Activated CD4-positive, alpha-beta memory T cell treated with anti-CD3 and anti-CD28 coated beads for 36 hours (primary cell): ENCODE measurements around the gene USP46. TPM values are rescaled to one million over a fixed set of nuclear protein-coding genes. Genes with fewer than 3 reads are reported as not detected.
A peak's percentile ranks its signal among the peaks of the same experiment; 100 is the strongest.

ENCODE experiments used
- CTCF ChIA-PET: fragments of 350-600 bp; sonication (Branson Sonifier 250); formaldehyde crosslinking; loops from one replicate; lab custom pipeline; 2021; ENCODE audit warnings: antibody characterized with exemption, inconsistent platforms; lab: Charles Lee
- POLR2A ChIA-PET: fragments of 350-600 bp; sonication (Branson Sonifier 250); formaldehyde crosslinking; loops from one replicate; lab custom pipeline; 2021; ENCODE audit warnings: antibody characterized with exemption; lab: Charles Lee
- DNase-seq: peaks from one replicate; pipeline ENCODE4 v3.0.0-alpha.2; 2020
- H3K27ac Mint-ChIP-seq: one replicate; pipeline ENCODE4 v1.8.0; 2021; ENCODE audit warnings: mixed read lengths
- H3K27me3 Mint-ChIP-seq: one replicate; pipeline ENCODE4 v1.8.0; 2021; ENCODE audit warnings: mixed read lengths
- H3K36me3 Mint-ChIP-seq: one replicate; pipeline ENCODE4 v1.8.0; 2021; ENCODE audit warnings: mixed read lengths
- H3K4me1 Mint-ChIP-seq: one replicate; pipeline ENCODE4 v1.8.0; 2021; ENCODE audit warnings: low read depth, mixed read lengths
- H3K4me3 Mint-ChIP-seq: one replicate; pipeline ENCODE4 v1.8.0; 2021; ENCODE audit warnings: mild to moderate bottlenecking, mixed read lengths
- H3K9me3 Mint-ChIP-seq: one replicate; pipeline ENCODE4 v1.8.0; 2021; ENCODE audit warnings: mixed read lengths
- intact Hi-C: fragments of 100-400 bp; cut with micrococcal nuclease; formaldehyde crosslinking; loops from one replicate; pipeline ENCODE4 v1.15.1; 2023
- total RNA-seq, 2 experiments: library from RNA; stranded (reverse); gene quantifications; one replicate each; pipeline ENCODE4 v1.2.3, GENCODE V29; 2021

The USP46 gene
- total RNA-seq, 2 experiments from 2014 or later = 6.2 to 7.0 TPM

DNA sequence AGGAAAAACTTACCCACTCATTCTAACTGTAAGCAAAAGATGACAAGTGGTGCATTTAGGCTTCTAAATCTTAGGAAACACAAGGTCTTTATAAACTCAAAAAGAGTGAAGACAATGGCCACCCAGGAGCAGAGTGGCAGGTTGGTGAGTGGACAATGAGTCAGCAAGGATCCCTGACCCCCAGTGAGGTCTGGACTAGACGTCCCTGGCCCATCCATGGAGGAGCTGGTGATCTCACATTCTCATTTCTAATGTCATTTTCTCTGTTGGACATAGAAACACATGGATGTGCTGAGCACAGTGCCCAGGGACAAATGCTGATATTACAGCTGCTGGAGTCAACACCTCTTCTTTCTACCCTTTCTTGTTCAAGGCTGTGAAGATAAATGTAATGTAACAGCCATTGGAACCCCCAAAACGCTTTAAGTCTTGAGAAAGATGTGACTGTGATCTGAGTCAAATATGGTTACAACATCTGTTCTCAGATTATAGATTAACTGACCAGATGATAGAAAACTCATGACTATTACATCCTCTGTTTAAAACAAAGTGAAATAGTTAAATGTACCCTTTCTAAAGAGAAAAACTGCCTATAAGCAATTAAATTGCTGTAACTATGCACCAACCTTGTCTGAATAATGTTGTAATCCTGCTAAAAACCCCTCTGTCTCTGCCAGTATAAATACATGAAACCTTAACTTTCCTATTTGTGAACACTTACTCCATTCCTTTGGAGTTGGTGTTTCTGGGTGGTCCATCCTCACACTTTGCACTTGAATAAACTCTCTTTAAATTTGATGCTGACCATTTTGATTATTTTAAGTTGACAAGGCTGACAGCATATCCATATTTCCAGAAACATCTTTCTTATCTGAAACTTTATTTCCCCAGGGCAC lies 92.7 kb downstream of the USP46 start:
- Mint-ChIP-seq H3K4me3 (no peak overlapping the region), H3K36me3 (no peaks in the 10 kb centered on the region), H3K9me3 (no peaks in the 10 kb centered on the region), H3K4me1 (no peaks in the 10 kb centered on the region), H3K27me3 (peaks cover 5% of the 10 kb centered on the region), H3K27ac (no peak overlapping the region)
- DNase-seq = no peak
- intact Hi-C loops = no loop called here
- POLR2A ChIA-PET = no interaction called here
- CTCF ChIA-PET = interaction anchor here (2.2 kb wide), 1 partner anchor 20 kb away, joined by 8 read pairs; no protein-coding TSS in a partner anchor

DNA sequence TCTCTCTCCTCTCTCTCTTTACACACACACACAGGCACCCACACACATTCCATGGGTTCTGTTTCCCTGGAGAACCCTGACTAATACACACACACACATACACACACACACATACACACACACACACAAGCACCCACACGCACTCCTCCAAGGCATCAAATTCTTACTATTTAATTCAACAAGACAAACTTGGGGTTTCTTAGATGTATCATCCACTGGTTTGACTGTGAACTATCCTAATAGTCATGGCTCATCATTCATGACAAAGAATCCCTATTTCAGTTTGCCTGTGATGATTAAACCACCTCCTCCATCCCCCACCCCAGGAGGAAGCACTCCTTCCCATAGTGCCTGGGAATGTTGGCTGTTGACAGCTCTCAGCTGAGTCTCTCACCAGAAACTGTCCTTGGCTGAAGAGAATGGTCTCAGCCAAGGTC lies 98.2 kb downstream of the USP46 start:
- no peak overlapping the region for H3K4me3 Mint-ChIP-seq
- no peaks in the 10 kb centered on the region for H3K36me3 Mint-ChIP-seq
- no peaks in the 10 kb centered on the region for H3K9me3 Mint-ChIP-seq
- POLR2A ChIA-PET = no interaction called here
- DNase-seq = no peak
- H3K27ac Mint-ChIP-seq = no peak overlapping the region
- CTCF ChIA-PET = no interaction called here
- peaks cover 9% of the 10 kb centered on the region for H3K27me3 Mint-ChIP-seq
- intact Hi-C loops = no loop called here
- no peaks in the 10 kb centered on the region for H3K4me1 Mint-ChIP-seq

DNA sequence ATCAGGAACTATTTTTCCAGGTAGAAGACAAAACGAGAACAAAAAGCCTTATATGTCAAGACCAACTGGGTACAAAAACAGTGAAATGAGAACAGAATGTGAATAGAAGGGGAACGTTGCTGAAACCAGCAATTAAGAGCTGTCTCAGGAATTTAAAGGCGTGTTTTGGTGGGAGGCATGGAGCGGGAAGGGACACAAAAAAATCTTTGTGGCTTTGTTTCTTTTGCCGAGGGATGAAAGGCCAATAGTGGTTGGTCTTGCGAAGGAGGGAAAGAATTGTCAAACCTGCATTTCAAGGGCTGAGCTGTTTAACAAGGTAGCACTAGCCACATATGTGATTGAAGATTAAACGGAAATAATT lies 103.8 kb downstream of the USP46 start:
- Mint-ChIP-seq H3K36me3 (no peaks in the 10 kb centered on the region), H3K27me3 (peaks cover 11% of the 10 kb centered on the region), H3K9me3 (no peaks in the 10 kb centered on the region), H3K4me1 (no peaks in the 10 kb centered on the region), H3K27ac (no peak overlapping the region), H3K4me3 (no peak overlapping the region)
- ChIA-PET POLR2A (no interaction called here), CTCF (no interaction called here)
- DNase-seq = no peak
- intact Hi-C loops = no loop called here

DNA sequence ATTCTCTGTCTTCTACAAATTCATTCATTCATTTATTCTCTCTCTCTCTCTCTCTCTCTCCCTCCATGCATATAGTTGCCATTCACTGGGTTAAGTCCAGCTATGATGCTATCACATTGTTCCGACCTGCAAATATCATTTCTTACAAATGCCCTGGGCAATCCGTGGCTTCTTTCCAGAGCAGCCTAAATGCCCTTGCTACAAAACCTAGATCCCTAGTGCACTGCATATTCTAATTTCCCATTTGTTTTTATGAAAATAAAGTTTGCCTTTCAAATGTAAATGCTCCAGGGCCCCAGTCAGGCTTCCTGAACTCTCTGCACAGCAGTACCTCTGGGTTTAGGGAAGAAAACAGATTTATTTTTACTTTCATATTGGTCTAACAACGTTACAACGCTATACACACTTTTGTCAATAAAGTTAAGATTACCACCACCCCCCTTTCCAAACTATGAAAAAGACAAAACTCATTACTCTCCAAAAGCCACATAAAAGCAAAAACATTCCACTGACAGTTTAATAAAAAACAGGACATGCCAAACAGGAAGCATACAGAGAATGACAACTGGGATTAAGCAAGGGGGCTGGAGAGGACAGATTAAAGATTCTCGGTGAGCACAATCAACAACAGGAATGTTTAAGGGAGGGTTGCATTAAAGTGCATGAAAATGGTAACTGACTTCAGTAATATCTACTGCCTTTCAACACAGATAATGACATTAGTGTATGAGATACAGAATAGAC lies 104.3 kb downstream of the USP46 start:
- no peaks in the 10 kb centered on the region for H3K4me1 Mint-ChIP-seq
- POLR2A ChIA-PET = no interaction called here
- H3K4me3 Mint-ChIP-seq = no peak overlapping the region
- H3K27ac Mint-ChIP-seq = no peak overlapping the region
- H3K27me3 Mint-ChIP-seq = peaks cover 11% of the 10 kb centered on the region
- intact Hi-C loops = no loop called here
- H3K36me3 Mint-ChIP-seq = no peaks in the 10 kb centered on the region
- H3K9me3 Mint-ChIP-seq = no peaks in the 10 kb centered on the region
- CTCF ChIA-PET = interaction anchor here (0.7 to 1.0 kb wide), 2 partner anchors 10 to 635 kb away, joined by 3 read pairs; no protein-coding TSS in a partner anchor
- DNase-seq = no peak

DNA sequence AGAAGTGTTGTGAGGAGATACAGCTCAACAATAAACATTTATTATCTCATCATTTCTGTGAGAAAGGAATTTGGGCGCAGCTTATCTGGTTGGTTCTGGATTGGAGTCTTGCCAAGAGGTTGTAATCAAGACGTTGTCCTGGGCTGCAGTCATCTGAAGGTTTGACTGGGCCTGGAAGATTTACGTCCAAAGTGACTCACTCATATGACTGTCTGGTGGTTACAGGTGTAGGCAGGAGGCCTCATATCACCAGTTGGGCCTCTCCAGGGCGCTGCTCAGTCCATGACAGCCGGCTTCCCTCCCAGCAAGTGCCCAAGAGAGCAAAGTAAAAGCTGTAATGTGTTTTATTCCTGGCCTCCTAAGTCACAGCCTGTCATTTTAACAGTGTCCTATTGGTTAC lies 106.3 kb downstream of the USP46 start:
- no peak overlapping the region for H3K27ac Mint-ChIP-seq
- intact Hi-C loops = no loop called here
- DNase-seq = no peak
- no peaks in the 10 kb centered on the region for H3K36me3 Mint-ChIP-seq
- H3K4me1 Mint-ChIP-seq = no peaks in the 10 kb centered on the region
- H3K9me3 Mint-ChIP-seq = no peaks in the 10 kb centered on the region
- H3K27me3 Mint-ChIP-seq = peaks cover 15% of the 10 kb centered on the region
- no peak overlapping the region for H3K4me3 Mint-ChIP-seq
- POLR2A ChIA-PET = no interaction called here
- CTCF ChIA-PET = interaction anchor here (1.1 to 1.4 kb wide), 2 partner anchors 430 to 1681 kb away, joined by 3 read pairs; no protein-coding TSS in a partner anchor

DNA sequence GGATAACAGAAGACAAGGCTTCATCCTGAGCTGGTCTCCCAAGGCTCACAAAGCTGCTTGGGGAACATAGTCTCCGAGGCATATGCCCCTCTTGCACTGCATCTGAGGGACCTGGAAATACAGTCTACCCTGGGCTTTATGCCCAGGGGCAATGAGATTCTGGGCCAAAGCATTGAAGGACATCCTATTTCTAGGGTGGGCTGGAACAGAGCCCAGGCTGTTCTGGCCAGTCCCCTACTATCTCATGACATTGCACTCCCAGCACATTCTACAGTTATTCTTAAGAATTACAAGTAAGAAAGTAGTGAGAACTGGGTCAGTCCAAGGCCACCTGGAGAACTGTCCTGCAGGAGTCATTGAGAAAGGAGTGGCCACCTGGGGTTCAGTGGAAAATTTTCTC lies 107.6 kb downstream of the USP46 start:
- H3K36me3 Mint-ChIP-seq = no peaks in the 10 kb centered on the region
- H3K4me3 Mint-ChIP-seq = no peak overlapping the region
- peaks cover 11% of the 10 kb centered on the region for H3K27me3 Mint-ChIP-seq
- H3K9me3 Mint-ChIP-seq = no peaks in the 10 kb centered on the region
- CTCF ChIA-PET = interaction anchor here (1.1 kb wide), 1 partner anchor 1682 kb away, joined by 3 read pairs; no protein-coding TSS in a partner anchor
- no peaks in the 10 kb centered on the region for H3K4me1 Mint-ChIP-seq
- POLR2A ChIA-PET = no interaction called here
- no peak overlapping the region for H3K27ac Mint-ChIP-seq
- intact Hi-C loops = no loop called here
- DNase-seq = no peak

DNA sequence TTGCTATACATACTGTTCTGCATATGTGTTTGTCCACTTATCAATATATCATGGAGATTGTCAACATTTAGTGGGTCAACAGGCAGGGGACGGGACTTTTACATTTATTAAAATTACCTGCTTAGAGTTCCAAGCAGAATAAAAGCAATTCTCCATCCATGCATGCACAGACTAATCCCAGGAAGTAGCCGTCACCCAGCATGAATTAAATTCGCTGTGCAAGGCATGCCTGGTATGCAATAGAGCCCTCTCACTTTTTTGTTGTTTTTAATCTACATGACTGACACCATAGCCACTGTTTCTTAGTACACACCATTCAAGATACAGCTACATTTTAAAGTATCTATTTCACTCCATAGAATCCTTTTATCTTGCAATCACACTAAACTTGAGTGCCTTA lies 108.9 kb downstream of the USP46 start:
- Mint-ChIP-seq H3K27ac (no peak overlapping the region), H3K27me3 (peaks cover 8% of the 10 kb centered on the region), H3K36me3 (no peaks in the 10 kb centered on the region), H3K4me3 (no peak overlapping the region), H3K9me3 (no peaks in the 10 kb centered on the region), H3K4me1 (no peaks in the 10 kb centered on the region)
- POLR2A ChIA-PET = no interaction called here
- intact Hi-C loops = no loop called here
- DNase-seq = no peak
- CTCF ChIA-PET = interaction anchor here (0.9 kb wide), 1 partner anchor 433 kb away, joined by 5 read pairs; no protein-coding TSS in a partner anchor

DNA sequence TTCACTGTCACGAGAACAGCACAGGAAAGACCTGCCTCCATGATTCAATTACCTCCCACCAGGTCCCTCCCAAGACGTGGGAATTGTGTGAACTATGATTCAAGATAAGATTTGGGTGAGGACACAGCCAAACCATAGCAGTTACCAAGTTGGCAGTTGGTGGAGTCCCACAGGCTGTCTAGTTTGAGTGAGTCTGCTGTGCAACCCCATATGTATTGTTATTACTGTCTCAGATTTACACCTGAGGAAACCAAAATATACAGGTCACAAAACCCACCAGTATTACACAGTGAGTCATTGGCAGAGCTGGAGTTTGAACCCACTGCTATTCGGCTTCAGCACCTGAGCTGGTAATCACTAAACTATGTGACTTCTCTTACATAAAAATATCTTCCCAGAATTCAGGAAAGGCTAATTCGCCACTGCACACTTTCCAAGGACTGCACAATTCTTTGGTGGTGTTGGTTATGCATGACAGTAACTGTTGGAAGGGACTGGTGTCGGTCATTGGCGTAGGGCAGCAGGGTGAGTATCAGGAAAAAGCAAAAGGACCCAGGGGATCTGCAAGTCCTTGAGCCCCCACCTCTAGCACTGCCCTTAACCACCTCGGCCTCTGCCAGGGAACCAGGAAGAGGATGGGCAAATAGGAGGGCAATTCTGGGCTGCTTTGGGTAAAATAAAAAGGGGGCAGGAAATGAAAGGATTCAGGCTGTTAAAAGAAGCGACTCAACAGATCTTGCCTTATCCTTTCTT lies 110.1 kb downstream of the USP46 start:
- Mint-ChIP-seq H3K4me1 (no peaks in the 10 kb centered on the region), H3K27me3 (peaks cover 8% of the 10 kb centered on the region), H3K27ac (no peak overlapping the region), H3K4me3 (no peak overlapping the region), H3K9me3 (no peaks in the 10 kb centered on the region), H3K36me3 (no peaks in the 10 kb centered on the region)
- POLR2A ChIA-PET = no interaction called here
- CTCF ChIA-PET = no interaction called here
- intact Hi-C loops = loop anchor here (5.0 kb wide), 1 partner anchor 163 kb away; no protein-coding TSS in a partner anchor
- DNase-seq = no peak

DNA sequence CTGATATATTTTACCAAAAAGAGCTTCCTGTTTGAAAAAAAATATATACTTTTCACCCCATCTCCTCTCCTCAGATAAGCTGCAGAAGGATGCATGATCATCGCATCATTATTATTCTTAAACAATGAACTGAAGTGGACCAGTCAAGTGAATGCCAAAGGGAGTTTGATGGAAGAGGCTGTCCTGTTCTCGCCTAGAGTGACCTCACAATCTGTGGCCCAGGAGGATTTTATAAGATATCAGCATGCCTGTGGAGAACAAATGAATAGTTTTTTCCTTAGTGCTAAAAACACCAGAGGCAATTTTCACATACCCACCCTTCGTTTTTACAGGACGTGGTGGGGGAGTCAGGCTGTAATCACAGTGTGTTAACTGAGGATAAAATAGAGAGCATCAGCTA lies 112.7 kb downstream of the USP46 start:
- H3K4me1 Mint-ChIP-seq = no peaks in the 10 kb centered on the region
- H3K4me3 Mint-ChIP-seq = no peak overlapping the region
- H3K9me3 Mint-ChIP-seq = no peaks in the 10 kb centered on the region
- no peak for DNase-seq
- peaks cover 4% of the 10 kb centered on the region for H3K27me3 Mint-ChIP-seq
- intact Hi-C loops = loop anchor here (5.0 kb wide), 1 partner anchor 166 kb away; no protein-coding TSS in a partner anchor
- H3K27ac Mint-ChIP-seq = no peak overlapping the region
- ChIA-PET POLR2A (no interaction called here), CTCF (interaction anchor here (0.8 to 4.0 kb wide), 20 partner anchors 20 to 1687 kb away, joined by 3 to 132 read pairs (median 5); partner anchors contain the start of gene PDGFRA)
- no peaks in the 10 kb centered on the region for H3K36me3 Mint-ChIP-seq

DNA sequence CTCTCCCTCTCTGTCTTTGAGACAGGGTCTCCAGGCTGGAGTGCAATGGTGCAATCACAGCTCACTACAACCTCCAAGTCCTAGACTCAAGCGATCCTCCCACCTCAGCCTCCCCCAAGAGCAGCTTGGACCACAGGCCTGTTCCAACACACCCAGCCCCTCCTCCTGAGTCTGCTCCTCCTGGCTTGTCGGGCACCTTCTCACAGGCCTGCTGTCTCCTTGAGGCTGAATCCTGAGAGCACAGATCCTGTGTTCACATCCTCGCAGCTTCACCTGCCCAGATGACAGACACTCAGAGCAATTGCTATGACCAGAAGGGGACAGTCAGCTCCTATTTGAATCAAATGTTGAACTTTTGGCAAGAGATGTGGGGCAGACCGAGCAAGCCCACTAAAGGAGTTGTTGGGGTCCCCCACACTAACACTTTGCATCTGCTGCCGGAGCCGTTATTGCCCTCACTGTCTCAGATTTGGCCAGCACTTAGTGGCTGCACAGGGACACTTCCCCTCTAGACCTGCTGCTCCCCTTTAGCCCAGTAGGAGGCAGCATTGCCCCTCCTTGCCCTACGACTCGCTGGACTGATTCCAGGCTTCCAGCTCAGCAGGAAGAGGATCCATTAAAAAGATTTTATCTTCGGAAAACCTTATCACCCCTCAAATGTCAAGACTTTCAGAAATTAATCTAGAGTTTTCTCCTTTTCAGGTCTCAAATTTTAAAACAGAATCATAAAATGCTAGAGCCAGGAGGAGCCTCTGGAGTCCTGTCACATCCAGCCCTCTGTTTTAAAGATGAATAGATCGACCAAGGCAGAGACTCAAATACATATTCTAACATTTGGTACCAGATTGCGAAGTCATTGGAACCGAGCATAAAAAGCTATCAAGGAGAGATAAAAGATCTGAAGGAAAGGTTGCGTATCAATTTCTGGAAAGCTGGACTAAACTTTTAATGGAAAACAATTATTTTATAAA lies 113.7 kb downstream of the USP46 start:
- Mint-ChIP-seq H3K27me3 (peaks cover 4% of the 10 kb centered on the region), H3K9me3 (no peaks in the 10 kb centered on the region), H3K4me3 (no peak overlapping the region), H3K4me1 (no peaks in the 10 kb centered on the region), H3K36me3 (no peaks in the 10 kb centered on the region), H3K27ac (no peak overlapping the region)
- POLR2A ChIA-PET = interaction anchor here (1.2 kb wide), 1 partner anchor 168 kb away, joined by 5 read pairs; no protein-coding TSS in a partner anchor
- intact Hi-C loops = loop anchor here (2.0 to 5.0 kb wide), 4 partner anchors 119 to 437 kb away; no protein-coding TSS in a partner anchor
- peak; percentile 75 for DNase-seq
- CTCF ChIA-PET = interaction anchor here (0.6 to 4.0 kb wide), 37 partner anchors 9 to 1688 kb away, joined by 3 to 132 read pairs (median 4); partner anchors contain the start of genes PDGFRA and RASL11B
